GDM1 (cell line): ENCODE results near the gene LDLR.
"Not testable (repeated sequence)": the region's sequence is repeated elsewhere in the genome, so short reads cannot be mapped to it uniquely, and the experiment has no call there.

Experiments used
- DNase-seq: peaks from one replicate; lab custom pipeline; 2025; lab: John Stamatoyannopoulos, UW

LDLR gene

GRCh38 chr19:11174336-11174735 is 85.1 kb downstream of the LDLR start:
- DNase-seq = no peak

- DNase-seq = no peak
Observed at GRCh38 chr19:11175920-11176319, 86.7 kb downstream of the LDLR start.

- DNase-seq = no peak
Observed at GRCh38 chr19:11176466-11177193, 87.4 kb downstream of the LDLR start.

GRCh38 chr19:11177592-11177991 is 88.3 kb downstream of the LDLR start:
- DNase-seq = no peak

GRCh38 chr19:11179145-11179465 is 89.8 kb downstream of the LDLR start:
- DNase-seq = not testable (repeated sequence)

- DNase-seq = no peak
Observed at GRCh38 chr19:11179716-11180297, 90.5 kb downstream of the LDLR start.

GRCh38 chr19:11180346-11180745 is 91.1 kb downstream of the LDLR start:
- no peak for DNase-seq

- DNase-seq = not testable (repeated sequence)
Observed at GRCh38 chr19:11180975-11181374, 91.7 kb downstream of the LDLR start.

GRCh38 chr19:11181488-11181887 is 92.2 kb downstream of the LDLR start:
- no peak for DNase-seq
